ENCODE results near the gene PRR30.
A peak's percentile ranks its signal among the peaks of the same experiment; 100 is the strongest.

PRR30 gene

GRCh38 chr2:27096748-27097297, 42.4 kb downstream of the PRR30 start:
- no peak for TF ChIP-seq JUND (IDR thresholded peaks at IDR 0.05; ENCODE audit: low read depth)
- in situ Hi-C loops (cut with HindIII; ENCODE audit: low pct_unique_long_range_greater_than_20kb, low sequenced_read_pairs) = no loop called here
- no peak for DNase-seq (ENCODE audit: low read depth in 1 of 2, low spot score in 1 of 2)

- in situ Hi-C loops (cut with HindIII; ENCODE audit: low pct_unique_long_range_greater_than_20kb, low sequenced_read_pairs) = no loop called here
- TF ChIP-seq JUND (IDR thresholded peaks at IDR 0.05; ENCODE audit: low read depth) = no peak
- DNase-seq (ENCODE audit: low read depth in 1 of 2, low spot score in 1 of 2) = peak; percentile 64 to 72
Measured at GRCh38 chr2:27095745-27096651, 43.2 kb downstream of the PRR30 start.

- no peak for TF ChIP-seq JUND (IDR thresholded peaks at IDR 0.05; ENCODE audit: low read depth)
- in situ Hi-C loops (cut with HindIII; ENCODE audit: low pct_unique_long_range_greater_than_20kb, low sequenced_read_pairs) = no loop called here
- DNase-seq (ENCODE audit: low read depth in 1 of 2, low spot score in 1 of 2) = no peak
Measured at GRCh38 chr2:27095427-27095744, 43.8 kb downstream of the PRR30 start.

GRCh38 chr2:27094353-27094984, 44.7 kb downstream of the PRR30 start:
- no peak for TF ChIP-seq JUND (IDR thresholded peaks at IDR 0.05; ENCODE audit: low read depth)
- in situ Hi-C loops (cut with HindIII; ENCODE audit: low pct_unique_long_range_greater_than_20kb, low sequenced_read_pairs) = no loop called here
- DNase-seq (ENCODE audit: low read depth in 1 of 2, low spot score in 1 of 2) = no peak

GRCh38 chr2:27093430-27094352, 45.5 kb downstream of the PRR30 start:
- TF ChIP-seq JUND (IDR thresholded peaks at IDR 0.05; ENCODE audit: low read depth) = no peak
- DNase-seq (ENCODE audit: low read depth in 1 of 2, low spot score in 1 of 2) = no peak
- in situ Hi-C loops (cut with HindIII; ENCODE audit: low pct_unique_long_range_greater_than_20kb, low sequenced_read_pairs) = no loop called here

GRCh38 chr2:27092696-27093429, 46.3 kb downstream of the PRR30 start:
- no peak for TF ChIP-seq JUND (IDR thresholded peaks at IDR 0.05; ENCODE audit: low read depth)
- in situ Hi-C loops (cut with HindIII; ENCODE audit: low pct_unique_long_range_greater_than_20kb, low sequenced_read_pairs) = no loop called here
- no peak for DNase-seq (ENCODE audit: low read depth in 1 of 2, low spot score in 1 of 2)

- no peak for TF ChIP-seq JUND (IDR thresholded peaks at IDR 0.05; ENCODE audit: low read depth)
- no peak for DNase-seq (ENCODE audit: low read depth in 1 of 2, low spot score in 1 of 2)
- in situ Hi-C loops (cut with HindIII; ENCODE audit: low pct_unique_long_range_greater_than_20kb, low sequenced_read_pairs) = no loop called here
Measured at GRCh38 chr2:27091746-27092695, 47.2 kb downstream of the PRR30 start.

- in situ Hi-C loops (cut with HindIII; ENCODE audit: low pct_unique_long_range_greater_than_20kb, low sequenced_read_pairs) = no loop called here
- no peak for DNase-seq (ENCODE audit: low read depth in 1 of 2, low spot score in 1 of 2)
- no peak for TF ChIP-seq JUND (IDR thresholded peaks at IDR 0.05; ENCODE audit: low read depth)
Measured at GRCh38 chr2:27089111-27089954, 49.9 kb downstream of the PRR30 start.

GRCh38 chr2:27088634-27089033, 50.6 kb downstream of the PRR30 start:
- TF ChIP-seq JUND (IDR thresholded peaks at IDR 0.05; ENCODE audit: low read depth) = no peak
- in situ Hi-C loops (cut with HindIII; ENCODE audit: low pct_unique_long_range_greater_than_20kb, low sequenced_read_pairs) = no loop called here
- no peak for DNase-seq (ENCODE audit: low read depth in 1 of 2, low spot score in 1 of 2)

- no peak for TF ChIP-seq JUND (IDR thresholded peaks at IDR 0.05; ENCODE audit: low read depth)
- in situ Hi-C loops (cut with HindIII; ENCODE audit: low pct_unique_long_range_greater_than_20kb, low sequenced_read_pairs) = no loop called here
- no peak for DNase-seq (ENCODE audit: low read depth in 1 of 2, low spot score in 1 of 2)
Measured at GRCh38 chr2:27087823-27088410, 51.3 kb downstream of the PRR30 start.

Measured in T47D (cell line).